C1 segment of cervical spinal cord (tissue), 14 donors: ENCODE data around the gene CLCNKB.

Source experiments
- DNase-seq, 14 donors: peaks; one replicate each; lab custom pipeline; 2025; lab: John Stamatoyannopoulos, UW

The CLCNKB gene

DNA sequence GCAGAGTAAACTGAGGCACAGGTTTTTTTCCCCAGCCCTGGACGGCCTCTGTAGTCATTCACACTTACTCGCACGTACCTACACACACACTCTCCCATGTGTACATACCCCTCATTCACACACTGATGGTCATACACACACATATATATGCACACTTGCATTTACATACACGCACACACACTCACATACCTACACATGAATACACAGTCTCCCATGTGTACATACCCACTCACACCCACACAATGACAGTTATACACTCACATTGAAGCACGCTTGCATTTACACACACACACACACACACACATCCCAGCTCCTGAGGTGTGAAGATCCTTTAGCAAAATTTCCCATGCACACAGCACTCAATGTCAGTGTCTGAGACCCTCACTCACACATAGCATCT is 30.6 kb downstream of the CLCNKB start:
- no peak for DNase-seq

DNA sequence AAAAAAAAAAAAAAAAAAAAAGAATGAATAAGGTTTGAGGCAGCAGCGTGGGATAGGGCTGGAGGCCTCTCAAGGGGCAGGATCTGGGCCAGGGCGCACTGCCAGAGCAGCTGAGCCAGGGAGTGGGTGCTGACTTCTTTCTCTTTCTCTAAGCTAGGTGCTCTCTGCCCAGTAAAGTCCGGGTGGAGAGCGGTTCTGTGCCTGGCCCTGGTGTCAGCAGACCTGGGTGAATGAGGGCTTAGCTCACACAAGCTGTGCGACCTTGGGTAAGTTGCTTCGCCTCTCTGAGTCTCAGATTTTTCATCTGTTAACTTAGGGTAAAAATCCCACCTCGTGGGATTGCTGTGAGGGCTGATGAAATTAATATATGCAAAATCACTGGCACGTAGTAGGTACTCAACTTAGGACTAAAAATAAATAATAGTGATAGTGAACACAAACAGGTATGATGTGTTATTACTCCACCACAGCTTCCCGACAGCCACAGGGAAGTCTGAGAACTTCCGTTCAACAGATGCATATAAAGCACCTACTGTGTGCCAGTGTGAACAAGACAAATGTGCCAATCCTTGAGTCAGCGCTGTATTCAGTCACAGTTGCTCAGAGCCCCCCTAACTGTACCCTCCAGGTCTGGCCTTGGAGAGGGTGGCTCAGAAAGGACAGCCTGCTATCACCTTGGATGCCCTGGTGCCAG is 31.9 kb downstream of the CLCNKB start:
- peak in 6 of 14 donors; percentile 10 to 57 (median 28) for DNase-seq

GRCh38 chr1:16076031-16076864 is 32.7 kb downstream of the CLCNKB start:
- peak in 1 of 14 donors; percentile 17 for DNase-seq

DNA sequence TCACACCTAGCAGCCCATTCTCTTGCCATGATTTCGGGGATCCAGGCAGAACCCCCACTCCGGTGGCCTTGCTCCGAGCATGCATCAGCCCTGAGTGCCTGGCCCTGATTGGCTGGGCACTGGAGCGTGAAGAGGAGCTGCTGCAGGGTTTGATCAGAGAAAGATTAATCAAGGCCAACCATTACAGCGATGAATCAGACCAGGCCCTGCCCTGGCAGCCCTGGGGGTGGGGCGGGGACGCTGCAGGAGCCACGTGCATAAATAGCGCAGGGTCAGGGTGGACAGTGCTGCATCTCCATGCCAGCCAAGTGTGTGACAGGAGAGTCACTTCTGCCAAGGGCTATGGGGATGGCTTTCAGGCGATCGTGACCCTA is 33.3 kb downstream of the CLCNKB start:
- no peak for DNase-seq

- DNase-seq, result peak in 1 of 14 donors; percentile 58
Observed at GRCh38 chr1:16077406-16078245, 34.0 kb downstream of the CLCNKB start.

DNA sequence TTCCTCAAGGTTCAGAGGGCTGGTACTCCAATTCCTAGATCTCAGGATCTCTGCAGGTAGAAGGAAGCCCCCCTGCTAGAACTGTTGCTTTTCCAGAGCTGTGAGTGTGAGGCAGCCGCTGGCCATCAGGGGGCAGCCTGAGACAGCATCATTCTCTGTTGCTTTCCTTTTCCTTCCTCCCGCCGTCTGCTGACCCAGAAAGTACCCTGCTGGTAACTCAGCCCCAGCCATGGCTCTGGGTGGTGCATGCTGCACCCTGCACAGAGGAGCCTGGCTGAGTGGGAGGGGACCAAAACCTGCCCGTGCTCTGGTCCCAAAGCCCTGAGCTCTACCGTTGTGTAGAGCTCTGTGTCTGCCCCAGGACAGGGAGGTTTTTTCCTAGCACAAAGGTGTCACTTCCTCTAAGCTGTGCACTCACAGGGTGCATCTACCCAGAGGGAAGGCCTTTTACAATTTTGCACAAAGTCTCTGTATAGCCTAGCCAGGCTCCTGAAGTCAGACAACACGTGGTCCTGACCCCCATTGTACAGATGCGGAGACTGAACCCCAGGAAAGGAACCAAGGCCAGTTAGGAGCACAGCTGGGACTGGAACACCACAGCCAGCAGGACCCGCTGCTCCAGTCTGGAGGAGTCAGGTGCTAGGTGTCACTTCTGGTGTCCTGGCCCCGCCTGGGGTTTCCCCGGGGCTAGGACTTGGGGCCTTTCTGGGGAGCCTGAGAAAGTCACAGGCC is 35.5 kb downstream of the CLCNKB start:
- DNase-seq, result peak in 10 of 14 donors; percentile 26 to 78 (median 50)

DNA sequence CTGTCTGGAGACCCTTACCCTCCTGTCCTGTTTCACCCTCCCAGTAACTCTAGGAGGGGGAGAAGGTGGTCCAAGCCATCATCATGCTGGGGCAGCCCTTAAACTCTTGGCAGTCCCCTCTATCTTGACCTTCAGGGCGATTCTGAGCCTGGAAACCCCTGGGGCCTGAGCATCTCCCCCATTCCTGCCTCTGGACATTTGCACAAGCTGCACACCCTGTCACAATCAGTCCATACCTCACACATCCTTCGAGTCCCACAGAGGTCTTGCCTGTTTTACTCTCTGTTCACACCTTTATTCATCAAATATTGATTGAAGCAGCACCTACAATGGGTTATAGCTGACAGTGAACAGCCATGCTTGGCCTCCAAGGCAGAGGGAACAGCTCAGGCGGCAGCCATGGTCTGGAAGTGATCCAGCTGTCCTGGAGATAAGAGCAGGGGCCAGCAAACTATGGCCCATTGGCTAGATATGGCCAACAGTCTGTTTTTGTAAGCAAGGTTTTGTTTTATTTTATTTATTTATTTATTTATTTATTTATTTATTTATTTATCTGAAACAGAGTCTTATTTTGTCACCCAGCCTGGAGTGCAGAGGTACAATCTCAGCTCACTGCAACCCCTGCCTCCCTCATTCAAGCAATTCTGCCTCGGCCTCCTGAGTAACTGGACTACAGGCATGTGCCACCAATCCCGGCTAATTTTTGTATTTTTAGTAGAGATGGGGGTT is 37.0 kb downstream of the CLCNKB start:
- DNase-seq, result no peak

- no peak for DNase-seq
Observed at GRCh38 chr1:16081636-16082035, 38.1 kb downstream of the CLCNKB start.

GRCh38 chr1:16082283-16083038 is 38.9 kb downstream of the CLCNKB start:
- DNase-seq, result peak in 3 of 14 donors; percentile 14 to 19 (median 18)

DNA sequence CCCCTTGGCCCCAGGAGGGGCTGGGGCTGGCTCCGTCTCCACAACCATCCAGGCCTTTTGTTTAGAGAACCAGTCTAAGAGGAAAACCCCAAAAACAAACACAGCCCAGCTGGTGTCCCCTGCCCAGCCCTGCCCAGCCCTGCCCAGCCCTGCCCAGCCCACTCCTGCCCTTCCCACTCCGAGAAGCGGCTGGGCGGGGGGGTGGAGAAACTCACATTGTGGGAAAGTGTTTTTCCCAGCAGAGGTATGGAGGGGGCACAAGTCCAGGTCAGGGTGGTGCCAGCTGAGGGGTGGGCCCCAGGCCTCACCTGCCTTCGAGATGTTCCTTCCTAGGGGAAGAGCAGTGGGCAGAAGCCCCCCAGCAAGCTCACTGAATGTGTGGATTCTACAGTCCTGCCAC is 39.9 kb downstream of the CLCNKB start:
- no peak for DNase-seq

GRCh38 chr1:16085522-16085921 is 41.9 kb downstream of the CLCNKB start:
- no peak for DNase-seq

GRCh38 chr1:16087733-16088132 is 44.2 kb downstream of the CLCNKB start:
- no peak for DNase-seq

- DNase-seq, result no peak
Observed at GRCh38 chr1:16088351-16088911, 44.8 kb downstream of the CLCNKB start.

DNA sequence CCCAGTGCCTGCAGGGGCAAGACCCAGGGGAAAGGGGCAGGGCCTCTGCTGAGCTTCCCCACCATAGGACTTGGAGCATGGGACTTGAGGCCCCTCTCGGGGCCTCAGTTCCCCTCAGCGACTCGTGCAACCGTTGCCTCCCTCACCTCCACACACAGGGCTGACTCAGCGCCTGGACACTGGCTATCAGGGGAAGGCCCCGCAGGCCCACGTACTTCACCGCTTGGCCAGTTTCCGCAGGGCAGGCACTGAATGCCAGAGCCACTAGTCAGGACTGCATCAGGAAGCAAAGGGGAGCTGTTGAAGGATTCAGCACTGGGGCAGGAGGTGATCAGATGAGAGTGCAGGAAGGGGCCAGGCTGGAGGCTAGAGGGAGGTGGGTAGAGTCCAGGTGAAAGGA is 45.4 kb downstream of the CLCNKB start:
- DNase-seq, result no peak

DNA sequence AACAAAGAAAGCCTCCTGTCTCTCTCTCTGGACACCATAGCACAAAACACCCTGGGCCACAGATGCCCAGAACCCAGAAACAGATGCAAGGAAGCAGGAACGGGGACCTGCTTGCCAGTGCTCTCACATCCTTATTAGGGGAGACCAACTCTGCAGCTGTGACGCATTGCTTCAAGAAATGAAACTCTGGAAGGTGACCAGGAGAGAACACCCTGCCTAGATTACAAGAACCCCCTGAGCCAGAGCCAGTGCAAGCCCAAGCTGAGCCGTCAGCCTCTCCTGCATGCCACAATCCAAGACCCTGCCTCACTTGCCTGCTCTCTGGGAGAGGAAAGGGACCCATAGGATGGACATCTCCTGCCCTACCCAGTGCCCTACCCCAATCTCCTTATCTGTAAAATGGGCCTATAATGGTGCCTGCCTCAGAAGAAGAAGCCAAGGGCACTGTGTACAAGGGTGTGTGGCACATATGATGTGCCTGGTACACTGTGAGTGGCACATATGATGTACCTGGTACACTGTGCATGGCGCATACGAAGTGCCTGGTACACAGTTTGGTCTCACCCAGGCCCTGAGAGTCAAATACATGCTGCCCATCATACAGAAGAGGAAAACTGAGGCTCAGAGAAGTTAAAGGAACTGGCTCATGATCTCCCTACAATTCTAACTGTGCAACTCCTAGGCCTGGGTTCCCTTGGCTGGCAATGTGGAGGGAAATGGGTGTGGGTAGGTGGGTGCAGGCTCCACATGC is 46.7 kb downstream of the CLCNKB start:
- no peak for DNase-seq

GRCh38 chr1:16091296-16091695 is 47.7 kb downstream of the CLCNKB start:
- no peak for DNase-seq

DNA sequence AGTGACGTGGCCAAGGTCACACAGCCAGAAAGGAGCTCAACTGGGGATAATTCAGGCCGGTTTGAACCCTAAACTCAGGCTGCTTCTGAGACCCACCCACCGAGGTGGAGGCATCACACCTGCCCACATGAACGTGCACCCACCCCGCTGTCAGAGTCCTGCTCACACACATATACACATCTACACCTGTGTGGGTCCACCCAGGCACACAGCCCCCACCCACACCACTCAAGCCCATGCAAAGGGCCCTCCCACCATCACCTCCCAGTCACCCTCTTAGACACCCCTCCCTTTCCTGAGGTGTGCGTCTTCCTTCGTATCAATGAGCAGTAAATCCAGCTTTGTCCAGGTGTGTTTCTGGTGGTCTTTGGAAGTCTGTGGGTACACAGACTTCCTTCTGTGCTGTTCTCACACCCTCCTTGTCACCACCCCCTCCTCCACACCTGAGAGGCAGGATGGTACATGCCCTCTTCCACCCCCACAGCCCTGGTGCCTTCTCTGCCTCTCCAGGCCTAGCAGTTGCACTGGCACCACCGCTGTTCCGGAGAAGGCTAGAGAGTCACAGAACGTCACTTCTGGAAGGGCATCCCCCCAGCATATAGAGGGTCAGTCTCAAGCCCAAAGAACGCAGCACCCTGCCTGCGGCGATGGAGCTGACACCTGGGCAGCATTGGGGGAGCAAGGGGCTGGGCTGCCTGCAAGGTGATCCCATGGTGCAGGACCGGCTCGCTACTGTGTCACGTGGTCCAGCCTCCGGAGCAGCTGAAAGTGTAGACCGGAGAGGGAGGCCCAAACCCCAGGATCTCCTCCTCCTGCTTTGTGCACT is 48.7 kb downstream of the CLCNKB start:
- DNase-seq, result no peak

GRCh38 chr1:16092923-16093511 is 49.4 kb downstream of the CLCNKB start:
- no peak for DNase-seq
